WTC11 (cell line): Measurements from ENCODE around the gene DGCR8.

Experiments used
- NFE2L1 ChIP-seq: sonication (generic); formaldehyde crosslinking; IDR thresholded peaks from 2 replicates; pipeline ENCODE4 v1.8.1; 2023; ENCODE audit warnings: missing genetic modification reagents
- SP1 ChIP-seq: sonication (generic); formaldehyde crosslinking; conservative IDR thresholded peaks from 2 replicates; pipeline ENCODE4 v1.8.1; 2022; ENCODE audit warnings: missing genetic modification reagents
- ZBTB21 ChIP-seq: sonication (generic); formaldehyde crosslinking; IDR thresholded peaks from 2 replicates; pipeline ENCODE4 v1.8.1; 2023; ENCODE audit warnings: mild to moderate bottlenecking, missing genetic modification reagents, borderline replicate concordance
- TF ChIP-seq, protein P1 (sequence below): sonication (generic); formaldehyde crosslinking; IDR thresholded peaks from 2 replicates; pipeline ENCODE4 v1.8.0; 2022; ENCODE audit warnings: mild to moderate bottlenecking, missing genetic modification reagents
- TF ChIP-seq, protein P2 (sequence below): sonication (generic); formaldehyde crosslinking; IDR thresholded peaks from 2 replicates; pipeline ENCODE4 v1.8.1; 2022; ENCODE audit warnings: missing genetic modification reagents, borderline replicate concordance
- TF ChIP-seq, protein P3 (sequence below): fragments of 200-600 bp; IDR thresholded peaks from 2 replicates; pipeline ENCODE4 v1.8.0; 2022; ENCODE audit warnings: antibody characterized with exemption
- TF ChIP-seq, protein P4 (sequence below): fragments of 250-450 bp; sonication (Bioruptor Pico); IDR thresholded peaks from 2 replicates; pipeline ENCODE4 v1.9.0; 2021; ENCODE audit warnings: mild to moderate bottlenecking

DNA sequence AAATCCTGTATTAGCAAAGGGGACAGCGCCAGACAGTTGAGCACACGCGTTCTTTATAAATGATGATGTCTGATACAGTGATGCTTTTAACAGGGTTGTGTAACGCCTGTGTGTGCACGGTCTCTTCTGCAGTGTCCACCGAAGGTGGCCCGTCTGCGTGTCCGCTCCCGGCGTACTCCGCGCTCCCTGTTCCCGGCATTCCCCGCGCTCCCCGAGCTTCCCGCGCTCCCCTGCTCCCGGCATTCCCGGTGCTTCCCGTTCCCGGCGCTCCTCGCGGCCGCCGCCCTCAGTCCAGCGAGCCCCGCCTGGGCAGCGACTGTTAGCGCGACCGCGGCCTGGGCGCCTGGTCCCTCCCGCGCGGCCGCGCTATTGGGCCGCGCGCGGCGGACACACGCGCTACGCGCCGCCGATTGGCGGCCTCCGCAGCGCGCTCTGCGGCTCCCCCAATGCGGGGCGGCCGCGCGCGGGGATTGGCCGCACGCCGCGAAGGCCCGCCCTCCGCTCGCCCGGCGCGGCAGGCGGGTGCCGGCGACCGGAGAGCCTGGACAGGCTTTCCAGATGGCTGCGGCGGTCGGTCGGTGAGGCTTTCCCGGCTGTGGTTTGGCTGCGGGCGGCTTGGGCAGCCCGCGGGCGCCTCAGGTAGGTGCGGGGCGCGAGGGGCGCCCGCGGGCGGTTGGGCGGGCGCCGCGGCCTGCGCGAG is at the start of gene DGCR8:
- TF ChIP-seq, protein P1, sequence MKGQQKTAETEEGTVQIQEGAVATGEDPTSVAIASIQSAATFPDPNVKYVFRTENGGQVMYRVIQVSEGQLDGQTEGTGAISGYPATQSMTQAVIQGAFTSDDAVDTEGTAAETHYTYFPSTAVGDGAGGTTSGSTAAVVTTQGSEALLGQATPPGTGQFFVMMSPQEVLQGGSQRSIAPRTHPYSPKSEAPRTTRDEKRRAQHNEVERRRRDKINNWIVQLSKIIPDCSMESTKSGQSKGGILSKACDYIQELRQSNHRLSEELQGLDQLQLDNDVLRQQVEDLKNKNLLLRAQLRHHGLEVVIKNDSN (CRISPR knock-in tag): no peak
- TF ChIP-seq, protein P2, sequence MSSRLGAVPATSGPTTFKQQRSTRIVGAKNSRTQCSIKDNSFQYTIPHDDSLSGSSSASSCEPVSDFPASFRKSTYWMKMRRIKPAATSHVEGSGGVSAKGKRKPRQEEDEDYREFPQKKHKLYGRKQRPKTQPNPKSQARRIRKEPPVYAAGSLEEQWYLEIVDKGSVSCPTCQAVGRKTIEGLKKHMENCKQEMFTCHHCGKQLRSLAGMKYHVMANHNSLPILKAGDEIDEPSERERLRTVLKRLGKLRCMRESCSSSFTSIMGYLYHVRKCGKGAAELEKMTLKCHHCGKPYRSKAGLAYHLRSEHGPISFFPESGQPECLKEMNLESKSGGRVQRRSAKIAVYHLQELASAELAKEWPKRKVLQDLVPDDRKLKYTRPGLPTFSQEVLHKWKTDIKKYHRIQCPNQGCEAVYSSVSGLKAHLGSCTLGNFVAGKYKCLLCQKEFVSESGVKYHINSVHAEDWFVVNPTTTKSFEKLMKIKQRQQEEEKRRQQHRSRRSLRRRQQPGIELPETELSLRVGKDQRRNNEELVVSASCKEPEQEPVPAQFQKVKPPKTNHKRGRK (CRISPR knock-in tag): no peak
- TF ChIP-seq SP1 (CRISPR knock-in tag) (peak; percentile 84), ZBTB21 (CRISPR knock-in tag) (no peak), NFE2L1 (CRISPR knock-in tag) (peak; percentile 90; the same call in 1 of the 2 replicates)
- TF ChIP-seq, protein P3, sequence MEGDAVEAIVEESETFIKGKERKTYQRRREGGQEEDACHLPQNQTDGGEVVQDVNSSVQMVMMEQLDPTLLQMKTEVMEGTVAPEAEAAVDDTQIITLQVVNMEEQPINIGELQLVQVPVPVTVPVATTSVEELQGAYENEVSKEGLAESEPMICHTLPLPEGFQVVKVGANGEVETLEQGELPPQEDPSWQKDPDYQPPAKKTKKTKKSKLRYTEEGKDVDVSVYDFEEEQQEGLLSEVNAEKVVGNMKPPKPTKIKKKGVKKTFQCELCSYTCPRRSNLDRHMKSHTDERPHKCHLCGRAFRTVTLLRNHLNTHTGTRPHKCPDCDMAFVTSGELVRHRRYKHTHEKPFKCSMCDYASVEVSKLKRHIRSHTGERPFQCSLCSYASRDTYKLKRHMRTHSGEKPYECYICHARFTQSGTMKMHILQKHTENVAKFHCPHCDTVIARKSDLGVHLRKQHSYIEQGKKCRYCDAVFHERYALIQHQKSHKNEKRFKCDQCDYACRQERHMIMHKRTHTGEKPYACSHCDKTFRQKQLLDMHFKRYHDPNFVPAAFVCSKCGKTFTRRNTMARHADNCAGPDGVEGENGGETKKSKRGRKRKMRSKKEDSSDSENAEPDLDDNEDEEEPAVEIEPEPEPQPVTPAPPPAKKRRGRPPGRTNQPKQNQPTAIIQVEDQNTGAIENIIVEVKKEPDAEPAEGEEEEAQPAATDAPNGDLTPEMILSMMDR: no peak
- TF ChIP-seq, protein P4, sequence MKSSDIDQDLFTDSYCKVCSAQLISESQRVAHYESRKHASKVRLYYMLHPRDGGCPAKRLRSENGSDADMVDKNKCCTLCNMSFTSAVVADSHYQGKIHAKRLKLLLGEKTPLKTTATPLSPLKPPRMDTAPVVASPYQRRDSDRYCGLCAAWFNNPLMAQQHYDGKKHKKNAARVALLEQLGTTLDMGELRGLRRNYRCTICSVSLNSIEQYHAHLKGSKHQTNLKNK (CRISPR knock-in tag): no peak
